CD14-positive monocyte (primary cell): Measurements from ENCODE around the gene PDE4D. TPM values are rescaled to one million over a fixed set of nuclear protein-coding genes. Genes with fewer than 3 reads are reported as not detected.

ENCODE experiments used
- DNase-seq, 3 donors: peaks; one replicate each; pipeline ENCODE4 v3.0.0-alpha.2; 2011 to 2022
- H2AFZ ChIP-seq: 2 replicates; pipeline ENCODE4 v1.6.0; 2012; ENCODE audit warnings: mild to moderate bottlenecking, low read depth, low read length, inconsistent platforms; ENCODE audit not compliant: insufficient read depth, poor library complexity, severe bottlenecking
- H3K27ac ChIP-seq, 2 donors: 1 replicate in 1 of 2; 2 replicates in 1 of 2; pipeline ENCODE4 v1.5.1; 2012 to 2013; ENCODE audit warnings: low read length in 2 of 2, control low read depth in 1 of 2, inconsistent platforms in 1 of 2, low read depth in 1 of 2, mild to moderate bottlenecking in 1 of 2
- H3K27me3 ChIP-seq, 2 donors: one replicate each; pipeline versions ENCODE4 v1.6.0 to v1.6.1; 2011 to 2013; ENCODE audit warnings: low read length in 2 of 2; ENCODE audit not compliant: control insufficient read depth in 2 of 2, insufficient read depth in 2 of 2
- H3K36me3 ChIP-seq, 2 donors: replicated peaks in 1 of 2; 1 replicate in 1 of 2; 2 replicates in 1 of 2; pipeline versions ENCODE4 v1.5.1 to v1.6.1; 2012 to 2013; ENCODE audit warnings: low read length in 2 of 2, control low read depth in 1 of 2, inconsistent platforms in 1 of 2, mild to moderate bottlenecking in 1 of 2; ENCODE audit not compliant: insufficient read depth in 2 of 2, control insufficient read depth in 1 of 2
- H3K4me1 ChIP-seq, 2 donors: 1 replicate in 1 of 2; 2 replicates in 1 of 2; pipeline versions ENCODE4 v1.5.1 to v1.6.1; 2012 to 2013; ENCODE audit warnings: low read length in 2 of 2, control low read depth in 1 of 2, inconsistent platforms in 1 of 2, mild to moderate bottlenecking in 1 of 2, moderate library complexity in 1 of 2; ENCODE audit not compliant: insufficient read depth in 2 of 2, control insufficient read depth in 1 of 2
- H3K4me2 ChIP-seq: replicated peaks from 2 replicates; pipeline ENCODE3; 2012; ENCODE audit warnings: low read length, moderate library complexity, mild to moderate bottlenecking; ENCODE audit not compliant: poor library complexity, severe bottlenecking; ENCODE audit errors: extremely low read depth
- H3K4me3 ChIP-seq, 3 experiments: fragments of 200-600 bp in 1 of 3; sonication (generic) in 1 of 3; replicated peaks in 1 of 3; 1 replicate in 2 of 3; 2 replicates in 1 of 3; pipeline ENCODE4 v1.5.1; 2011 to 2013; ENCODE audit warnings: low read length in 3 of 3, mild to moderate bottlenecking in 3 of 3, control low read depth in 2 of 3, low read depth in 2 of 3, inconsistent platforms in 1 of 3, moderate library complexity in 1 of 3
- H3K79me2 ChIP-seq: 2 replicates; pipeline ENCODE4 v1.6.0; 2012; ENCODE audit warnings: mild to moderate bottlenecking, control low read depth, inconsistent platforms, low read length, moderate library complexity; ENCODE audit not compliant: insufficient read depth
- H3K9ac ChIP-seq: 2 replicates; pipeline ENCODE4 v1.6.0; 2017; ENCODE audit warnings: low read length, mild to moderate bottlenecking; ENCODE audit not compliant: insufficient read depth, poor library complexity, severe bottlenecking
- H3K9me3 ChIP-seq, 2 donors: replicated peaks in 1 of 2; 1 replicate in 1 of 2; 2 replicates in 1 of 2; pipeline versions ENCODE4 v1.5.1 to v1.6.1; 2012 to 2013; ENCODE audit warnings: low read length in 2 of 2, control low read depth in 1 of 2; ENCODE audit not compliant: control insufficient read depth in 1 of 2, insufficient read depth in 1 of 2
- H4K20me1 ChIP-seq: 2 replicates; pipeline ENCODE4 v1.6.0; 2012; ENCODE audit warnings: mild to moderate bottlenecking, low read length, control low read depth, moderate library complexity; ENCODE audit not compliant: insufficient read depth
- H3K27ac Mint-ChIP-seq, 7 donors: one replicate each; pipeline ENCODE4 v1.8.0; 2020; ENCODE audit warnings: mild to moderate bottlenecking in 7 of 7, mixed read lengths in 7 of 7, moderate library complexity in 6 of 7, inconsistent platforms in 2 of 7
- H3K27me3 Mint-ChIP-seq, 3 donors: one replicate each; pipeline ENCODE4 v1.8.0; 2021 to 2022; ENCODE audit warnings: low read depth in 3 of 3, mild to moderate bottlenecking in 3 of 3, mixed read lengths in 3 of 3, moderate library complexity in 3 of 3, inconsistent platforms in 1 of 3
- H3K36me3 Mint-ChIP-seq, 2 donors: one replicate each; pipeline ENCODE4 v1.8.0; 2020; ENCODE audit warnings: mixed read lengths in 2 of 2, inconsistent platforms in 1 of 2, mild to moderate bottlenecking in 1 of 2
- H3K4me1 Mint-ChIP-seq: one replicate; pipeline ENCODE4 v1.8.0; 2020; ENCODE audit warnings: mild to moderate bottlenecking, mixed read lengths
- H3K4me3 Mint-ChIP-seq, 2 donors: one replicate each; pipeline ENCODE4 v1.8.0; 2020; ENCODE audit warnings: mild to moderate bottlenecking in 2 of 2, mixed read lengths in 2 of 2, moderate library complexity in 1 of 2
- H3K9me3 Mint-ChIP-seq, 7 donors: one replicate each; pipeline ENCODE4 v1.8.0; 2020 to 2022; ENCODE audit warnings: mixed read lengths in 7 of 7, mild to moderate bottlenecking in 6 of 7, moderate library complexity in 6 of 7, inconsistent platforms in 2 of 7
- WGBS: methylation state at CpG from one replicate; pipeline ENCODE4 v1.1.5; 2013; ENCODE audit warnings: missing lambda C conversion rate; ENCODE audit not compliant: insufficient coverage; 5-methylcytosine and 5-hydroxymethylcytosine counted together
- intact Hi-C, 2 donors: fragments of 100-400 bp; cut with micrococcal nuclease; formaldehyde crosslinking; loops; one replicate each; pipeline versions ENCODE4 v1.15.0 to v1.15.1; 2023
- polyA plus RNA-seq, 3 donors: library from polyadenylated mRNA; depleted of rRNA in 1 of 3; unstranded in 2 of 3; stranded (reverse) in 1 of 3; fragments of 300-500 nt in 2 of 3; fragments of >200 nt in 1 of 3; fragmentation: Illumina TruSeq in 2 of 3; gene quantifications; 1 replicate in 2 of 3; 2 replicates in 1 of 3; pipeline ENCODE4 v1.2.3, GENCODE V29; 2012 to 2021
- TF ChIP-seq, protein P1 (sequence below): fragments of 200-600 bp; IDR thresholded peaks from one replicate; pipeline ENCODE4 v1.8.0; 2022; ENCODE audit warnings: antibody characterized with exemption, mild to moderate bottlenecking

Gene PDE4D
- polyA plus RNA-seq, 3 donors: 1.9 to 3.4 (median 2.8) TPM

- no peaks in the 10 kb centered on the region for H4K20me1 ChIP-seq
- H3K27me3 ChIP-seq: no peaks in the 10 kb centered on the region
- Mint-ChIP-seq H3K4me3 (no peak overlapping the region), H3K27me3 (no peaks in the 10 kb centered on the region), H3K36me3 (no peaks in the 10 kb centered on the region), H3K9me3 (peaks cover 0 to 2% (median 0%) of the 10 kb centered on the region in 7 donors), H3K27ac (no peak overlapping the region), H3K4me1 (peaks cover 5% of the 10 kb centered on the region)
- H3K4me1 ChIP-seq: no peaks in the 10 kb centered on the region
- H3K9me3 ChIP-seq: no peaks in the 10 kb centered on the region
- TF ChIP-seq, protein P1, sequence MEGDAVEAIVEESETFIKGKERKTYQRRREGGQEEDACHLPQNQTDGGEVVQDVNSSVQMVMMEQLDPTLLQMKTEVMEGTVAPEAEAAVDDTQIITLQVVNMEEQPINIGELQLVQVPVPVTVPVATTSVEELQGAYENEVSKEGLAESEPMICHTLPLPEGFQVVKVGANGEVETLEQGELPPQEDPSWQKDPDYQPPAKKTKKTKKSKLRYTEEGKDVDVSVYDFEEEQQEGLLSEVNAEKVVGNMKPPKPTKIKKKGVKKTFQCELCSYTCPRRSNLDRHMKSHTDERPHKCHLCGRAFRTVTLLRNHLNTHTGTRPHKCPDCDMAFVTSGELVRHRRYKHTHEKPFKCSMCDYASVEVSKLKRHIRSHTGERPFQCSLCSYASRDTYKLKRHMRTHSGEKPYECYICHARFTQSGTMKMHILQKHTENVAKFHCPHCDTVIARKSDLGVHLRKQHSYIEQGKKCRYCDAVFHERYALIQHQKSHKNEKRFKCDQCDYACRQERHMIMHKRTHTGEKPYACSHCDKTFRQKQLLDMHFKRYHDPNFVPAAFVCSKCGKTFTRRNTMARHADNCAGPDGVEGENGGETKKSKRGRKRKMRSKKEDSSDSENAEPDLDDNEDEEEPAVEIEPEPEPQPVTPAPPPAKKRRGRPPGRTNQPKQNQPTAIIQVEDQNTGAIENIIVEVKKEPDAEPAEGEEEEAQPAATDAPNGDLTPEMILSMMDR: no peak
- no peak for DNase-seq
- no peaks in the 10 kb centered on the region for H3K36me3 ChIP-seq
- no peak overlapping the region for H2AFZ ChIP-seq
- no peak overlapping the region for H3K9ac ChIP-seq
- intact Hi-C loops: no loop called here
- no peak overlapping the region for H3K27ac ChIP-seq
- H3K4me3 ChIP-seq: no peak overlapping the region
- H3K79me2 ChIP-seq: no peaks in the 10 kb centered on the region
- H3K4me2 ChIP-seq: no peak overlapping the region
These were observed 351.2 kb downstream of the PDE4D start for GRCh38 chr5:59542306-59542705.

DNA sequence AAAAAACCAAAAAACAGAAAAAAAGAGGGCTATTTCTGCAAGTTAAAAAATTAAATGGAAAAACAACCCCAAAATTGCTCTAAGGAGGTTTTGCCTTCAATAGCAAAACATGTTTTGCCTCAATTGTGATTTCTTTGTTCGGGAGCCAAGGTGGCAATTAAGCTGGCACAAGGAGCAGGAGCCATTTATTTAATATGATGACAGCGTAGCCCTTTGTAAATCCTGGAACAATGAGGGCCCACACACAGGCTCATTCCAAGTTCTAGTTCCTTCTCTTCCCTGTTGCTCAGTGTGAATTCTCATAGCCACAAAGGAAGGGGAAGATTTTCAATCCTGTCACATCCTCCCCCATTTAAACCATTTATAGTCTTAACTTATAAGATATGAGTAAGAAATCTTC, 353.2 kb downstream of the PDE4D start:
- Histone ChIP-seq H3K4me3 (no peak overlapping the region), H2AFZ (no peak overlapping the region), H4K20me1 (no peaks in the 10 kb centered on the region), H3K79me2 (no peaks in the 10 kb centered on the region), H3K27me3 (no peaks in the 10 kb centered on the region), H3K4me2 (no peak overlapping the region), H3K36me3 (no peaks in the 10 kb centered on the region), H3K9ac (no peak overlapping the region), H3K4me1 (no peaks in the 10 kb centered on the region), H3K9me3 (no peaks in the 10 kb centered on the region), H3K27ac (no peak overlapping the region)
- no peaks in the 10 kb centered on the region for H3K36me3 Mint-ChIP-seq
- WGBS: 100% methylated on average over 1 of the region's 2 CpGs
- intact Hi-C loops: no loop called here
- H3K27me3 Mint-ChIP-seq: no peaks in the 10 kb centered on the region
- H3K27ac Mint-ChIP-seq: no peak overlapping the region
- no peak overlapping the region for H3K4me3 Mint-ChIP-seq
- TF ChIP-seq, protein P1: no peak
- DNase-seq: no peak
- H3K9me3 Mint-ChIP-seq: peaks cover 0 to 2% (median 0%) of the 10 kb centered on the region in 7 donors
- H3K4me1 Mint-ChIP-seq: peaks cover 5% of the 10 kb centered on the region
